Measurements from ENCODE around the gene SPATA2L. TPM values are rescaled to one million over a fixed set of nuclear protein-coding genes. Genes with fewer than 3 reads are reported as not detected.
A peak's percentile ranks its signal among the peaks of the same experiment; 100 is the strongest.

Gene SPATA2L
- total and polyA plus RNA-seq, 2 of the 13 experiments (the other 11 are each of a cell fraction or from before 2014, with no cell fraction given), result 9.1 to 20.7 TPM

DNA sequence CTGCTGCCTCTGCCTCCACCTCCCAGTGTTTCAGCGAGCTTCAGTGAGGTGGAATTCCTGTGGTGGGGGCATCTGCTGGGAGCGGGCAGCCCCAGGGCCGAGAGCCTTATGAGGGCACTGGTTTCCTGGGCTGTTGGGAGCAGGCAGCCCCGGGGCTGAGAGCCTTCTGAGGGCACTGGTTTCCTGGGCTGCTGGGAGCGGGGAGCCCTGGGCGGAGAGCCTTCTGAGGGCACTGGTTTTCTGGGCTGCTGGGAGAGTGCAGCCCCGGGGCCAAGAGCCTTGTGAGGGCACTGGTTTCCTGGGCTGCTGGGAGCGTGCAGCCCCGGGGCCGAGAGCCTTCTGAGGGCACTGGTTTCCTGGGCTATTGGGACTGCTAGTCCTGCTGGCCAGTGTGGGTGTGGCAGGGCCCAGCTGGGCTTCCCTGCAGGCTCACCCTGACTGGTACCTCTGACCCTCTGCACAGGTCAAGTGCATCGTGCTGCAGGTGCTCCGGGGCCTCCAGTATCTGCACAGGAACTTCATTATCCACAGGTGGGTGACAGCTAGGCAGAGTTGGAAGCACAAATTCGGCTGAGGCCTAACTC, 9.4 kb downstream of the SPATA2L start (continued):
- TF ChIP-seq, protein P1, sequence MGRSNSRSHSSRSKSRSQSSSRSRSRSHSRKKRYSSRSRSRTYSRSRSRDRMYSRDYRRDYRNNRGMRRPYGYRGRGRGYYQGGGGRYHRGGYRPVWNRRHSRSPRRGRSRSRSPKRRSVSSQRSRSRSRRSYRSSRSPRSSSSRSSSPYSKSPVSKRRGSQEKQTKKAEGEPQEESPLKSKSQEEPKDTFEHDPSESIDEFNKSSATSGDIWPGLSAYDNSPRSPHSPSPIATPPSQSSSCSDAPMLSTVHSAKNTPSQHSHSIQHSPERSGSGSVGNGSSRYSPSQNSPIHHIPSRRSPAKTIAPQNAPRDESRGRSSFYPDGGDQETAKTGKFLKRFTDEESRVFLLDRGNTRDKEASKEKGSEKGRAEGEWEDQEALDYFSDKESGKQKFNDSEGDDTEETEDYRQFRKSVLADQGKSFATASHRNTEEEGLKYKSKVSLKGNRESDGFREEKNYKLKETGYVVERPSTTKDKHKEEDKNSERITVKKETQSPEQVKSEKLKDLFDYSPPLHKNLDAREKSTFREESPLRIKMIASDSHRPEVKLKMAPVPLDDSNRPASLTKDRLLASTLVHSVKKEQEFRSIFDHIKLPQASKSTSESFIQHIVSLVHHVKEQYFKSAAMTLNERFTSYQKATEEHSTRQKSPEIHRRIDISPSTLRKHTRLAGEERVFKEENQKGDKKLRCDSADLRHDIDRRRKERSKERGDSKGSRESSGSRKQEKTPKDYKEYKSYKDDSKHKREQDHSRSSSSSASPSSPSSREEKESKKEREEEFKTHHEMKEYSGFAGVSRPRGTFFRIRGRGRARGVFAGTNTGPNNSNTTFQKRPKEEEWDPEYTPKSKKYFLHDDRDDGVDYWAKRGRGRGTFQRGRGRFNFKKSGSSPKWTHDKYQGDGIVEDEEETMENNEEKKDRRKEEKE (IDR thresholded peaks at IDR 0.05), result no peak
- TF ChIP-seq RFXANK (CRISPR knock-in tag; IDR thresholded peaks at IDR 0.05) (no peak), GABPB1 (CRISPR knock-in tag; IDR thresholded peaks at IDR 0.05) (peak; percentile 34; the same call in 1 of the 2 replicates), ZNF616 (CRISPR knock-in tag; IDR thresholded peaks at IDR 0.05; ENCODE audit: low read depth) (no peak), FOXC1 (CRISPR knock-in tag; IDR thresholded peaks at IDR 0.05; ENCODE audit: borderline replicate concordance) (no peak), ZSCAN30 (CRISPR knock-in tag; IDR thresholded peaks at IDR 0.05) (no peak), RORA (CRISPR knock-in tag; IDR thresholded peaks at IDR 0.05) (no peak), SRSF4 (IDR thresholded peaks at IDR 0.05; ENCODE audit: low read depth, low read length, poor library complexity, severe bottlenecking) (no peak), ZNF768 (CRISPR knock-in tag; IDR thresholded peaks at IDR 0.05) (0 out of 2 replicates have a peak, but pooled peaks have one; percentile 14), RARG (CRISPR knock-in tag; IDR thresholded peaks at IDR 0.05; ENCODE audit: low read depth) (no peak), SALL1 (CRISPR knock-in tag; IDR thresholded peaks at IDR 0.05) (0 out of 2 replicates have a peak, but pooled peaks have one; percentile 16), SMARCE1 (IDR thresholded peaks at IDR 0.05; ENCODE audit: borderline replicate concordance) (no peak), CREM (IDR thresholded peaks at IDR 0.05) (no peak), CREM (CRISPR knock-in tag; IDR thresholded peaks at IDR 0.05) (no peak), SMAD9 (CRISPR knock-in tag; IDR thresholded peaks at IDR 0.05) (no peak)
- TF ChIP-seq, protein P2, sequence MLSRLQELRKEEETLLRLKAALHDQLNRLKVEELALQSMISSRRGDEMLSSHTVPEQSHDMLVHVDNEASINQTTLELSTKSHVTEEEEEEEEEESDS (CRISPR knock-in tag; IDR thresholded peaks at IDR 0.05; ENCODE audit: borderline replicate concordance), result no peak
- TF ChIP-seq, protein P3, sequence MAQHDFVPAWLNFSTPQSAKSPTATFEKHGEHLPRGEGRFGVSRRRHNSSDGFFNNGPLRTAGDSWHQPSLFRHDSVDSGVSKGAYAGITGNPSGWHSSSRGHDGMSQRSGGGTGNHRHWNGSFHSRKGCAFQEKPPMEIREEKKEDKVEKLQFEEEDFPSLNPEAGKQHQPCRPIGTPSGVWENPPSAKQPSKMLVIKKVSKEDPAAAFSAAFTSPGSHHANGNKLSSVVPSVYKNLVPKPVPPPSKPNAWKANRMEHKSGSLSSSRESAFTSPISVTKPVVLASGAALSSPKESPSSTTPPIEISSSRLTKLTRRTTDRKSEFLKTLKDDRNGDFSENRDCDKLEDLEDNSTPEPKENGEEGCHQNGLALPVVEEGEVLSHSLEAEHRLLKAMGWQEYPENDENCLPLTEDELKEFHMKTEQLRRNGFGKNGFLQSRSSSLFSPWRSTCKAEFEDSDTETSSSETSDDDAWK (CRISPR knock-in tag; IDR thresholded peaks at IDR 0.05), result no peak
- TF ChIP-seq, protein P4, sequence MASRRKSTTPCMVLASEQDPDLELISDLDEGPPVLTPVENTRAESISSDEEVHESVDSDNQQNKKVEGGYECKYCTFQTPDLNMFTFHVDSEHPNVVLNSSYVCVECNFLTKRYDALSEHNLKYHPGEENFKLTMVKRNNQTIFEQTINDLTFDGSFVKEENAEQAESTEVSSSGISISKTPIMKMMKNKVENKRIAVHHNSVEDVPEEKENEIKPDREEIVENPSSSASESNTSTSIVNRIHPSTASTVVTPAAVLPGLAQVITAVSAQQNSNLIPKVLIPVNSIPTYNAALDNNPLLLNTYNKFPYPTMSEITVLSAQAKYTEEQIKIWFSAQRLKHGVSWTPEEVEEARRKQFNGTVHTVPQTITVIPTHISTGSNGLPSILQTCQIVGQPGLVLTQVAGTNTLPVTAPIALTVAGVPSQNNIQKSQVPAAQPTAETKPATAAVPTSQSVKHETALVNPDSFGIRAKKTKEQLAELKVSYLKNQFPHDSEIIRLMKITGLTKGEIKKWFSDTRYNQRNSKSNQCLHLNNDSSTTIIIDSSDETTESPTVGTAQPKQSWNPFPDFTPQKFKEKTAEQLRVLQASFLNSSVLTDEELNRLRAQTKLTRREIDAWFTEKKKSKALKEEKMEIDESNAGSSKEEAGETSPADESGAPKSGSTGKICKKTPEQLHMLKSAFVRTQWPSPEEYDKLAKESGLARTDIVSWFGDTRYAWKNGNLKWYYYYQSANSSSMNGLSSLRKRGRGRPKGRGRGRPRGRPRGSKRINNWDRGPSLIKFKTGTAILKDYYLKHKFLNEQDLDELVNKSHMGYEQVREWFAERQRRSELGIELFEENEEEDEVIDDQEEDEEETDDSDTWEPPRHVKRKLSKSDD (CRISPR knock-in tag; IDR thresholded peaks at IDR 0.05; ENCODE audit: low read depth), result no peak
- TF ChIP-seq, protein P5, sequence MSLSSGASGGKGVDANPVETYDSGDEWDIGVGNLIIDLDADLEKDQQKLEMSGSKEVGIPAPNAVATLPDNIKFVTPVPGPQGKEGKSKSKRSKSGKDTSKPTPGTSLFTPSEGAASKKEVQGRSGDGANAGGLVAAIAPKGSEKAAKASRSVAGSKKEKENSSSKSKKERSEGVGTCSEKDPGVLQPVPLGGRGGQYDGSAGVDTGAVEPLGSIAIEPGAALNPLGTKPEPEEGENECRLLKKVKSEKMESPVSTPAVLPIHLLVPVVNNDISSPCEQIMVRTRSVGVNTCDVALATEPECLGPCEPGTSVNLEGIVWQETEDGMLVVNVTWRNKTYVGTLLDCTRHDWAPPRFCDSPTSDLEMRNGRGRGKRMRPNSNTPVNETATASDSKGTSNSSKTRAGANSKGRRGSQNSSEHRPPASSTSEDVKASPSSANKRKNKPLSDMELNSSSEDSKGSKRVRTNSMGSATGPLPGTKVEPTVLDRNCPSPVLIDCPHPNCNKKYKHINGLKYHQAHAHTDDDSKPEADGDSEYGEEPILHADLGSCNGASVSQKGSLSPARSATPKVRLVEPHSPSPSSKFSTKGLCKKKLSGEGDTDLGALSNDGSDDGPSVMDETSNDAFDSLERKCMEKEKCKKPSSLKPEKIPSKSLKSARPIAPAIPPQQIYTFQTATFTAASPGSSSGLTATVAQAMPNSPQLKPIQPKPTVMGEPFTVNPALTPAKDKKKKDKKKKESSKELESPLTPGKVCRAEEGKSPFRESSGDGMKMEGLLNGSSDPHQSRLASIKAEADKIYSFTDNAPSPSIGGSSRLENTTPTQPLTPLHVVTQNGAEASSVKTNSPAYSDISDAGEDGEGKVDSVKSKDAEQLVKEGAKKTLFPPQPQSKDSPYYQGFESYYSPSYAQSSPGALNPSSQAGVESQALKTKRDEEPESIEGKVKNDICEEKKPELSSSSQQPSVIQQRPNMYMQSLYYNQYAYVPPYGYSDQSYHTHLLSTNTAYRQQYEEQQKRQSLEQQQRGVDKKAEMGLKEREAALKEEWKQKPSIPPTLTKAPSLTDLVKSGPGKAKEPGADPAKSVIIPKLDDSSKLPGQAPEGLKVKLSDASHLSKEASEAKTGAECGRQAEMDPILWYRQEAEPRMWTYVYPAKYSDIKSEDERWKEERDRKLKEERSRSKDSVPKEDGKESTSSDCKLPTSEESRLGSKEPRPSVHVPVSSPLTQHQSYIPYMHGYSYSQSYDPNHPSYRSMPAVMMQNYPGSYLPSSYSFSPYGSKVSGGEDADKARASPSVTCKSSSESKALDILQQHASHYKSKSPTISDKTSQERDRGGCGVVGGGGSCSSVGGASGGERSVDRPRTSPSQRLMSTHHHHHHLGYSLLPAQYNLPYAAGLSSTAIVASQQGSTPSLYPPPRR (CRISPR knock-in tag; IDR thresholded peaks at IDR 0.05; ENCODE audit: borderline replicate concordance), result no peak
